ENCODE results near the gene CABP2.

The CABP2 gene

DNA sequence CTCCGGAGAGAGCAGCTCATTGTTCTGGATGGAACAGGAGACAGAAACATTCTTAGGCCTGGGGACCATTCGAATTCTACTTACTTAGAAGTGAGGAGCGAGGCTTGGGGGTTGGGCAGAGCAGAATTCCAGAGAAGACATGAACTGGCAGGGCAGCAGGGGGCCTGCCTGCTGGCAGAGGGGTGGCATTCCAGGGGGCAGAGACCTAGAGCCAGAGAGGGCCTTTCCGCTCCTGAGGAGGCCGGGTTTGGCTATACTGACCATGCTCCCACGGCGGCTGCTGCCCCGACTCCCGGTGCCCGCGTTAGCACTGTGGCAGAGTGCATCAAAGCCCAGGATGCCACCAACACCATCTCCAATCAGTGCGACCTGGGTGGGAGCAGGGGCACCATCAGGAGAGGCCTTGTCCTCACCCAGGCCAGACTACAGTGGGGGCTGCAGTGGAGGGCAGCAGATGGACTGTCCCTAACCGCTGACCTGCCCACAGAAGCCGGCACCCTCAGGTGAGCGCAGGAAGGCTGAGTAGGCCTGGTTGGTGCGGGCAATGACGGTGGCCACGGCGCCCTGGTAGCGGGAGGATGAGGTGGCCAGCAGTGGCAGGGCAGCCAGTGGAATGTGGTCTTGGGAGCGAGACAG, 25.5 kb downstream of the CABP2 start:
- TF ChIP-seq ZNF211 (tag by site-specific recombination; IDR thresholded peaks at IDR 0.05; ENCODE audit: low read depth) = no peak
- TF ChIP-seq ZNF155 (tag by site-specific recombination; IDR thresholded peaks at IDR 0.05) = no peak
- CTCF ChIA-PET = no interaction called here
- Histone ChIP-seq H3K4me3 (ENCODE audit: low read depth, low read length) (no peak overlapping the region), H3K4me1 (ENCODE audit: control insufficient read depth, insufficient read depth, low read length) (no peaks in the 10 kb centered on the region), H3K9me3 (ENCODE audit: control insufficient read depth, insufficient read depth, low read depth, low read length) (no peaks in the 10 kb centered on the region), H3K36me3 (ENCODE audit: control insufficient read depth in 2 of 2, insufficient read depth in 1 of 2, low read length in 2 of 2) (peaks cover 0 to 83% of the 10 kb centered on the region in 2 experiments; a peak in 1 of 3 replicates), H3K27ac (ENCODE audit: extremely low read depth, low read depth, low read length) (no peak overlapping the region)
- POLR2A ChIA-PET = no interaction called here

- no peak for TF ChIP-seq ZNF843 (tag by site-specific recombination; IDR thresholded peaks at IDR 0.05)
- no peak for TF ChIP-seq ZNF112 (tag by site-specific recombination; IDR thresholded peaks at IDR 0.05)
- TF ChIP-seq, protein P1, sequence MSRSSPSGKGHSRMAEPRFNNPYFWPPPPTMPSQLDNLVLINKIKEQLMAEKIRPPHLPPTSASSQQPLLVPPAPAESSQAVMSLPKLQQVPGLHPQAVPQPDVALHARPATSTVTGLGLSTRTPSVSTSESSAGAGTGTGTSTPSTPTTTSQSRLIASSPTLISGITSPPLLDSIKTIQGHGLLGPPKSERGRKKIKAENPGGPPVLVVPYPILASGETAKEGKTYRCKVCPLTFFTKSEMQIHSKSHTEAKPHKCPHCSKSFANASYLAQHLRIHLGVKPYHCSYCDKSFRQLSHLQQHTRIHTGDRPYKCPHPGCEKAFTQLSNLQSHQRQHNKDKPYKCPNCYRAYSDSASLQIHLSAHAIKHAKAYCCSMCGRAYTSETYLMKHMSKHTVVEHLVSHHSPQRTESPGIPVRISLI (tag by site-specific recombination; IDR thresholded peaks at IDR 0.05) = no peak
- TF ChIP-seq ZNF791 (tag by site-specific recombination; IDR thresholded peaks at IDR 0.05) = no peak
- no peak for TF ChIP-seq ZNF776 (tag by site-specific recombination; IDR thresholded peaks at IDR 0.05; ENCODE audit: borderline replicate concordance)
- no peak for TF ChIP-seq ZNF223 (tag by site-specific recombination; IDR thresholded peaks at IDR 0.05)
- TF ChIP-seq, protein P2, sequence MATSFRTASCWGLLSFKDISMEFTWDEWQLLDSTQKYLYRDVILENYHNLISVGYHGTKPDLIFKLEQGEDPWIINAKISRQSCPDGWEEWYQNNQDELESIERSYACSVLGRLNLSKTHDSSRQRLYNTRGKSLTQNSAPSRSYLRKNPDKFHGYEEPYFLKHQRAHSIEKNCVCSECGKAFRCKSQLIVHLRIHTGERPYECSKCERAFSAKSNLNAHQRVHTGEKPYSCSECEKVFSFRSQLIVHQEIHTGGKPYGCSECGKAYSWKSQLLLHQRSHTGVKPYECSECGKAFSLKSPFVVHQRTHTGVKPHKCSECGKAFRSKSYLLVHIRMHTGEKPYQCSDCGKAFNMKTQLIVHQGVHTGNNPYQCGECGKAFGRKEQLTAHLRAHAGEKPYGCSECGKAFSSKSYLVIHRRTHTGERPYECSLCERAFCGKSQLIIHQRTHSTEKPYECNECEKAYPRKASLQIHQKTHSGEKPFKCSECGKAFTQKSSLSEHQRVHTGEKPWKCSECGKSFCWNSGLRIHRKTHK (tag by site-specific recombination; IDR thresholded peaks at IDR 0.05) = no peak
- TF ChIP-seq ZNF560 (tag by site-specific recombination; IDR thresholded peaks at IDR 0.05; ENCODE audit: borderline replicate concordance) = no peak
- no peak for TF ChIP-seq ZNF354C (tag by site-specific recombination; IDR thresholded peaks at IDR 0.05; ENCODE audit: borderline replicate concordance, low read depth)
- TF ChIP-seq ZNF830 (tag by site-specific recombination; IDR thresholded peaks at IDR 0.05; ENCODE audit: low read depth) = no peak
- no peak for TF ChIP-seq ZNF621 (tag by site-specific recombination; IDR thresholded peaks at IDR 0.05)
- Histone ChIP-seq H3K4me3 (ENCODE audit: low read depth, low read length) (no peak overlapping the region), H3K9me3 (ENCODE audit: control insufficient read depth, insufficient read depth, low read depth, low read length) (no peaks in the 10 kb centered on the region), H3K4me1 (ENCODE audit: control insufficient read depth, insufficient read depth, low read length) (no peaks in the 10 kb centered on the region), H3K27ac (ENCODE audit: extremely low read depth, low read depth, low read length) (no peak overlapping the region), H3K36me3 (ENCODE audit: control insufficient read depth in 2 of 2, insufficient read depth in 1 of 2, low read length in 2 of 2) (peaks cover 0 to 81% of the 10 kb centered on the region in 2 experiments; a peak in 1 of 3 replicates)
- ChIA-PET POLR2A (no interaction called here), CTCF (no interaction called here)
These were observed 27.1 kb downstream of the CABP2 start for GRCh38 chr11:67496113-67496512.

- no peaks in the 10 kb centered on the region for H3K9me3 ChIP-seq (ENCODE audit: control insufficient read depth, insufficient read depth, low read depth, low read length)
- TF ChIP-seq, protein P3, sequence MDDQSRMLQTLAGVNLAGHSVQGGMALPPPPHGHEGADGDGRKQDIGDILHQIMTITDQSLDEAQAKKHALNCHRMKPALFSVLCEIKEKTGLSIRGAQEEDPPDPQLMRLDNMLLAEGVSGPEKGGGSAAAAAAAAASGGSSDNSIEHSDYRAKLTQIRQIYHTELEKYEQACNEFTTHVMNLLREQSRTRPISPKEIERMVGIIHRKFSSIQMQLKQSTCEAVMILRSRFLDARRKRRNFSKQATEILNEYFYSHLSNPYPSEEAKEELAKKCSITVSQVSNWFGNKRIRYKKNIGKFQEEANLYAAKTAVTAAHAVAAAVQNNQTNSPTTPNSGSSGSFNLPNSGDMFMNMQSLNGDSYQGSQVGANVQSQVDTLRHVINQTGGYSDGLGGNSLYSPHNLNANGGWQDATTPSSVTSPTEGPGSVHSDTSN (CRISPR knock-in tag; IDR thresholded peaks at IDR 0.05) = no peak
- TF ChIP-seq, protein P4, sequence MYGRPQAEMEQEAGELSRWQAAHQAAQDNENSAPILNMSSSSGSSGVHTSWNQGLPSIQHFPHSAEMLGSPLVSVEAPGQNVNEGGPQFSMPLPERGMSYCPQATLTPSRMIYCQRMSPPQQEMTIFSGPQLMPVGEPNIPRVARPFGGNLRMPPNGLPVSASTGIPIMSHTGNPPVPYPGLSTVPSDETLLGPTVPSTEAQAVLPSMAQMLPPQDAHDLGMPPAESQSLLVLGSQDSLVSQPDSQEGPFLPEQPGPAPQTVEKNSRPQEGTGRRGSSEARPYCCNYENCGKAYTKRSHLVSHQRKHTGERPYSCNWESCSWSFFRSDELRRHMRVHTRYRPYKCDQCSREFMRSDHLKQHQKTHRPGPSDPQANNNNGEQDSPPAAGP (tag by site-specific recombination; IDR thresholded peaks at IDR 0.05) = no peak
- TF ChIP-seq ZNF274 (IDR thresholded peaks at IDR 0.05; ENCODE audit: low read length) (no peak), ZNF274 (tag by site-specific recombination; IDR thresholded peaks at IDR 0.05; ENCODE audit: borderline replicate concordance) (no peak), HOXD13 (CRISPR knock-in tag; IDR thresholded peaks at IDR 0.05; ENCODE audit: borderline replicate concordance) (no peak)
- no peak overlapping the region for H3K4me3 ChIP-seq (ENCODE audit: low read depth, low read length)
- no peak overlapping the region for H3K27ac ChIP-seq (ENCODE audit: extremely low read depth, low read depth, low read length)
- ChIA-PET POLR2A (no interaction called here), CTCF (no interaction called here)
- H3K4me1 ChIP-seq (ENCODE audit: control insufficient read depth, insufficient read depth, low read length) = no peaks in the 10 kb centered on the region
- H3K36me3 ChIP-seq (ENCODE audit: control insufficient read depth in 2 of 2, insufficient read depth in 1 of 2, low read length in 2 of 2) = peaks cover 0 to 81% of the 10 kb centered on the region in 2 experiments; a peak in 1 of 3 replicates
These were observed 27.8 kb downstream of the CABP2 start for GRCh38 chr11:67495234-67496005.

Measured in HEK293 (cell line).